SK-N-SH (cell line): ENCODE results near the gene ANKRD34B. TPM values are rescaled to one million over a fixed set of nuclear protein-coding genes. Genes with fewer than 3 reads are reported as not detected.

ENCODE experiments used
- CTCF ChIA-PET: fragments of 300-600, 350-600 bp; formaldehyde crosslinking; extraction: SDS; loops from one replicate; lab custom pipeline; 2021; lab: Yijun Ruan, JAX
- POLR2A ChIA-PET: fragments of 350-600 bp; sonication (Branson Sonifier 250); formaldehyde crosslinking; extraction: SDS; loops from one replicate; lab custom pipeline; 2020; ENCODE audit warnings: antibody characterized with exemption, inconsistent platforms; lab: Yijun Ruan, JAX
- DNase-seq: peaks from one replicate; pipeline ENCODE4 v3.0.0; 2012
- H2AFZ ChIP-seq: fragments of 200-600 bp; sonication (generic); 2 replicates; pipeline ENCODE4 v1.8.1; 2016; ENCODE audit warnings: antibody characterized with exemption, mild to moderate bottlenecking, low read depth
- H3F3A ChIP-seq: fragments of 200-600 bp; sonication (generic); replicated peaks from 2 replicates; pipeline ENCODE3; 2016; ENCODE audit warnings: antibody characterized with exemption, mild to moderate bottlenecking; ENCODE audit not compliant: insufficient read depth
- H3K27ac ChIP-seq, 2 experiments: fragments of 200-500 bp in 1 of 2; fragments of 200-600 bp in 1 of 2; sonication (Bioruptor generic) in 1 of 2; sonication (generic), shearing (Covaris generic) in 1 of 2; 2 replicates each; pipeline versions ENCODE4 v1.5.1 to v1.6.1; 2014 to 2016; ENCODE audit warnings: low read depth in 2 of 2, inconsistent platforms in 1 of 2, low read length in 1 of 2, mild to moderate bottlenecking in 1 of 2, mixed read lengths in 1 of 2
- H3K27me3 ChIP-seq: fragments of 200-600 bp; sonication (generic), shearing (Covaris generic); 2 replicates; pipeline ENCODE4 v1.6.1; 2016; ENCODE audit warnings: mixed run types; ENCODE audit not compliant: insufficient read depth
- H3K36me3 ChIP-seq, 2 experiments: fragments of 200-500 bp in 1 of 2; fragments of 200-600 bp in 1 of 2; sonication (Bioruptor generic) in 1 of 2; sonication (generic) in 1 of 2; replicated peaks in 1 of 2; 2 replicates each; pipeline versions ENCODE3 to v1.5.1; 2014 to 2016; ENCODE audit warnings: low read length in 1 of 2, mild to moderate bottlenecking in 1 of 2; ENCODE audit not compliant: insufficient read depth in 2 of 2, control insufficient read depth in 1 of 2
- H3K4me1 ChIP-seq, 2 experiments: fragments of 200-500 bp in 1 of 2; fragments of 200-600 bp in 1 of 2; sonication (Bioruptor generic) in 1 of 2; sonication (generic), shearing (Covaris generic) in 1 of 2; 2 replicates each; pipeline versions ENCODE4 v1.5.1 to v1.6.1; 2014 to 2016; ENCODE audit warnings: low read depth in 1 of 2, low read length in 1 of 2, mixed run types in 1 of 2; ENCODE audit not compliant: insufficient read depth in 2 of 2, control insufficient read depth in 1 of 2
- H3K4me2 ChIP-seq: fragments of 200-600 bp; sonication (generic), shearing (Covaris generic); 2 replicates; pipeline ENCODE4 v1.6.1; 2017; ENCODE audit warnings: mixed run types
- H3K4me3 ChIP-seq, 2 experiments: fragments of 200-500 bp in 1 of 2; fragments of 200-600 bp in 1 of 2; sonication (Bioruptor generic) in 1 of 2; sonication (generic), shearing (Covaris generic) in 1 of 2; 2 replicates each; pipeline versions ENCODE4 v1.5.1 to v1.8.1; 2014 to 2016; ENCODE audit warnings: low read depth in 2 of 2, inconsistent platforms in 1 of 2, low read length in 1 of 2, mild to moderate bottlenecking in 1 of 2, mixed read lengths in 1 of 2, moderate library complexity in 1 of 2
- H3K79me2 ChIP-seq: fragments of 200-600 bp; sonication (generic); 2 replicates; pipeline ENCODE4 v1.8.1; 2017; ENCODE audit warnings: mild to moderate bottlenecking; ENCODE audit not compliant: insufficient read depth
- H3K9ac ChIP-seq: fragments of 200-600 bp; sonication (generic); 2 replicates; pipeline ENCODE4 v1.6.1; 2017; ENCODE audit warnings: mixed run types
- H3K9me2 ChIP-seq: fragments of 200-600 bp; sonication (generic); 2 replicates; pipeline ENCODE4 v1.6.1; 2017; ENCODE audit warnings: mixed run types
- H3K9me3 ChIP-seq: fragments of 200-600 bp; sonication (generic); 2 replicates; pipeline ENCODE4 v1.6.1; 2017; ENCODE audit warnings: mixed run types, mild to moderate bottlenecking, moderate library complexity
- H4K20me1 ChIP-seq: fragments of 200-600 bp; sonication (generic); 2 replicates; pipeline ENCODE4 v1.6.1; 2017; ENCODE audit warnings: mild to moderate bottlenecking, mixed run types; ENCODE audit not compliant: insufficient read depth
- CHD2 ChIP-seq: fragments of 150-350 bp; IDR thresholded peaks from 2 replicates; pipeline ENCODE4 v1.6.1; 2018; ENCODE audit warnings: low read length; ENCODE audit not compliant: partially characterized antibody
- ELF1 ChIP-seq: IDR thresholded peaks from 2 replicates; pipeline ENCODE4 v1.4.0; 2012
- EZH2phosphoT487 ChIP-seq: fragments of 200-600 bp; sonication (generic); IDR thresholded peaks from 2 replicates; pipeline ENCODE4 v1.6.1; 2017; ENCODE audit warnings: low read depth, mixed run types, mild to moderate bottlenecking, antibody characterized with exemption, moderate library complexity, borderline replicate concordance
- FOXJ3 ChIP-seq: sonication (generic); formaldehyde crosslinking; IDR thresholded peaks from 2 replicates; pipeline ENCODE4 v1.5.1; 2020; ENCODE audit warnings: mild to moderate bottlenecking, missing genetic modification reagents
- FOXM1 ChIP-seq: IDR thresholded peaks from 2 replicates; pipeline ENCODE4 v1.4.0; 2012; ENCODE audit warnings: low read depth, mild to moderate bottlenecking
- GATA2 ChIP-seq: sonication (generic); formaldehyde crosslinking; IDR thresholded peaks from 2 replicates; pipeline ENCODE4 v1.5.0; 2020; ENCODE audit warnings: mild to moderate bottlenecking, missing genetic modification reagents
- IRF3 ChIP-seq: fragments of 150-350 bp; IDR thresholded peaks from 2 replicates; pipeline ENCODE4 v1.6.1; 2016; ENCODE audit warnings: mild to moderate bottlenecking, low read depth, low read length
- JUND ChIP-seq: IDR thresholded peaks from 2 replicates; pipeline ENCODE4 v1.4.0; 2012
- MAX ChIP-seq: IDR thresholded peaks from 2 replicates; pipeline ENCODE4 v1.4.0; 2012; ENCODE audit warnings: low read depth
- MEF2A ChIP-seq: IDR thresholded peaks from 2 replicates; pipeline ENCODE4 v1.4.0; 2012; ENCODE audit warnings: low read depth, borderline replicate concordance
- MXI1 ChIP-seq: IDR thresholded peaks from 2 replicates; pipeline ENCODE4 v1.6.1; 2012; ENCODE audit warnings: mild to moderate bottlenecking, low read depth, low read length, improper control_type of control experiment
- NFIC ChIP-seq: IDR thresholded peaks from 2 replicates; pipeline ENCODE4 v1.4.0; 2012; ENCODE audit warnings: borderline replicate concordance
- NRF1 ChIP-seq: IDR thresholded peaks from 2 replicates; pipeline ENCODE4 v1.6.1; 2012; ENCODE audit warnings: low read depth, mild to moderate bottlenecking, low read length
- PBX3 ChIP-seq: IDR thresholded peaks from 2 replicates; pipeline ENCODE4; 2012
- POLR2AphosphoS5 ChIP-seq: IDR thresholded peaks from 2 replicates; pipeline ENCODE4 v1.6.1; 2012; ENCODE audit warnings: low read depth, low read length
- RAD21 ChIP-seq: IDR thresholded peaks from 2 replicates; pipeline ENCODE4 v1.6.1; 2012; ENCODE audit warnings: mild to moderate bottlenecking, low read length
- RCOR1 ChIP-seq: fragments of 150-350 bp; IDR thresholded peaks from 2 replicates; pipeline ENCODE4 v1.6.1; 2017; ENCODE audit warnings: antibody characterized with exemption, low read length
- SMC3 ChIP-seq: IDR thresholded peaks from 2 replicates; pipeline ENCODE4 v1.6.1; 2012; ENCODE audit warnings: low read depth, low read length, improper control_type of control experiment
- TEAD4 ChIP-seq: IDR thresholded peaks from 2 replicates; pipeline ENCODE4 v1.4.0; 2012; ENCODE audit warnings: mild to moderate bottlenecking, borderline replicate concordance; ENCODE audit not compliant: insufficient read depth
- USF1 ChIP-seq: IDR thresholded peaks from 2 replicates; pipeline ENCODE4 v1.4.0; 2012; ENCODE audit warnings: low read depth, borderline replicate concordance
- WGBS: methylation state at CpG from one replicate; pipeline ENCODE4 v1.1.6; 2017; ENCODE audit warnings: low lambda C conversion rate; 5-methylcytosine and 5-hydroxymethylcytosine counted together
- polyA plus RNA-seq, 3 experiments: library from polyadenylated mRNA; depleted of rRNA; stranded (reverse); fragments of >200 nt; gene quantifications; 2 replicates each; pipeline ENCODE4 v1.2.3, GENCODE V29; 2012

The ANKRD34B gene
- polyA plus RNA-seq, 1 of the 3 experiments (the other 2 are of a cell fraction) = not detected

- no peak for TF ChIP-seq PBX3
- no peak for TF ChIP-seq TEAD4
- no peak for TF ChIP-seq FOXM1
- no peak for TF ChIP-seq SMC3
- TF ChIP-seq IRF3 = no peak
- no peak for TF ChIP-seq NFIC
- TF ChIP-seq CHD2 = no peak
- no peak for TF ChIP-seq NRF1
- TF ChIP-seq RAD21 = no peak
- no peak for TF ChIP-seq RCOR1
- TF ChIP-seq ELF1 = no peak
- TF ChIP-seq MXI1 = no peak
- no peak for TF ChIP-seq MEF2A
- no peak for TF ChIP-seq USF1
- Histone ChIP-seq H4K20me1 (no peaks in the 10 kb centered on the region), H3K27ac (no peak overlapping the region), H3K4me2 (no peak overlapping the region), H3K9ac (no peak overlapping the region), H3K4me1 (peaks cover 0 to 11% of the 10 kb centered on the region in 2 experiments; a peak in 1 of 4 replicates), H3F3A (no peaks in the 10 kb centered on the region), H2AFZ (no peak overlapping the region), H3K9me2 (no peaks in the 10 kb centered on the region), H3K27me3 (peaks cover 28% of the 10 kb centered on the region), H3K36me3 (no peaks in the 10 kb centered on the region), H3K79me2 (no peaks in the 10 kb centered on the region), H3K9me3 (no peaks in the 10 kb centered on the region), H3K4me3 (no peak overlapping the region)
- no peak for DNase-seq
- CTCF ChIA-PET = no interaction called here
- POLR2A ChIA-PET = no interaction called here
- WGBS = 70% methylated on average over 5 of the region's 5 CpGs
Measured at GRCh38 chr5:80566711-80567259, 3.3 kb downstream of the ANKRD34B start.

- TF ChIP-seq MAX = no peak
- TF ChIP-seq FOXJ3 (CRISPR knock-in tag) = no peak
- no peak for TF ChIP-seq POLR2AphosphoS5
- no peak for TF ChIP-seq IRF3
- TF ChIP-seq EZH2phosphoT487 = no peak
- no peak for TF ChIP-seq GATA2 (CRISPR knock-in tag)
- TF ChIP-seq USF1 = no peak
- no peak for TF ChIP-seq ELF1
- no peak for TF ChIP-seq SMC3
- TF ChIP-seq JUND = no peak
- no peak for TF ChIP-seq MXI1
- Histone ChIP-seq H3K36me3 (no peaks in the 10 kb centered on the region), H3K9ac (no peak overlapping the region), H3K9me3 (no peaks in the 10 kb centered on the region), H3K79me2 (no peaks in the 10 kb centered on the region), H3K27me3 (peaks cover 15% of the 10 kb centered on the region), H3F3A (no peaks in the 10 kb centered on the region), H3K4me1 (peaks cover 0 to 8% of the 10 kb centered on the region in 2 experiments; a peak in 1 of 4 replicates), H3K9me2 (no peaks in the 10 kb centered on the region), H3K27ac (no peak overlapping the region), H2AFZ (no peak overlapping the region), H3K4me2 (no peak overlapping the region), H3K4me3 (no peak overlapping the region), H4K20me1 (no peaks in the 10 kb centered on the region)
- no peak for DNase-seq
- WGBS = 57% methylated on average over 5 of the region's 5 CpGs
- POLR2A ChIA-PET = no interaction called here
- CTCF ChIA-PET = no interaction called here
Measured at GRCh38 chr5:80565330-80565729, 4.8 kb downstream of the ANKRD34B start.
